ENCODE measurements around the gene UBE2R2.
A peak's percentile ranks its signal among the peaks of the same experiment; 100 is the strongest.
"Not testable (repeated sequence)": the region's sequence is repeated elsewhere in the genome, so short reads cannot be mapped to it uniquely, and the experiment has no call there.

Gene UBE2R2, protein sequence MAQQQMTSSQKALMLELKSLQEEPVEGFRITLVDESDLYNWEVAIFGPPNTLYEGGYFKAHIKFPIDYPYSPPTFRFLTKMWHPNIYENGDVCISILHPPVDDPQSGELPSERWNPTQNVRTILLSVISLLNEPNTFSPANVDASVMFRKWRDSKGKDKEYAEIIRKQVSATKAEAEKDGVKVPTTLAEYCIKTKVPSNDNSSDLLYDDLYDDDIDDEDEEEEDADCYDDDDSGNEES

DNA sequence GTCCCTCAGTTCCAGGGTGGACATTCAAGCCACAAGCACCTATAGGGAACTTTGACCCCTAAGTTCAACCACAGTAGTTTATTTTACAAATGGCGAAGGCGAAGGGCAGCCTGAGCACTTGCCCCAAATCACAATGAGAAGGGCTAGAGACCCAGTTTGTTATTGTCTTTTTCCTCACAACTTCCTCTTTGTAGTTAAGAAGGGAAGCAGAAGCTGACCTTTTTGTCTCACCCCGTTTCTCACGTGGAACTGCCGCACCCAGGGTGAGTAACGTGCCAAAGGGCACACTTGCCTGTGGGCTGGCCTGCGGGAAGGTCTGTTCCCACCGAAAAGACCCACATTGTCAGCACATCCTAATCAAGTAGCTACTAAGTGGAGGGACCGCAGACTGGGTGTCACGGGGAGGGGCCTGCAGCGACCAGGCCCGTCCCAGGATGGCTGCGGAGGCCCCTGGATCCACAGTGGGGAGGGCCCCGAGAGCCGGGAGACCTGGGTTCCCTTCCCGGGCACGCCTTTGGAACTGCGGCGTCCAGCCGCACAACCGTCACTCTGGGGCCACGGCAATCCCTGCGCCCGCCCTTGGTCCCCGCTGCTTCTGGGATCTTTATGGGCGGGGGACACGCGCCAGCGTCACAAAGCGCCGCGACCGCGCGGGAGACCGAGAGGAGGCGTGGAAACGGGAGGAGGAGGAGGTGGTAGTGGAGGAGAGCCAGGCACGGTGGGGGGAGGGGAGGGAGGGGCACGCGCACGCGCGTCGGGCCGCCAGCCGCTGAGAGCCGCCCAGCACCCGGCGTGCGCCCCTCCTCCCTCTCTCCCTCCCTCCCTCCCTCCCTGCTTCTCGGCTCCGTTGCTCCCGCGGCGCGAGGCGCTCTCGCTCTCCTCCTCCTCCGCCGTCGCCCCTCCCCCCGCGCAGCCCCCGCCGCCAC, at the start of gene UBE2R2:
TSS of gene UBE2R2 (plus strand) at position 834 of the 926 bp plus-strand sequence. CDS start 598 bp downstream, outside the sequence.
- peak; percentile 93 for DNase-seq

DNA sequence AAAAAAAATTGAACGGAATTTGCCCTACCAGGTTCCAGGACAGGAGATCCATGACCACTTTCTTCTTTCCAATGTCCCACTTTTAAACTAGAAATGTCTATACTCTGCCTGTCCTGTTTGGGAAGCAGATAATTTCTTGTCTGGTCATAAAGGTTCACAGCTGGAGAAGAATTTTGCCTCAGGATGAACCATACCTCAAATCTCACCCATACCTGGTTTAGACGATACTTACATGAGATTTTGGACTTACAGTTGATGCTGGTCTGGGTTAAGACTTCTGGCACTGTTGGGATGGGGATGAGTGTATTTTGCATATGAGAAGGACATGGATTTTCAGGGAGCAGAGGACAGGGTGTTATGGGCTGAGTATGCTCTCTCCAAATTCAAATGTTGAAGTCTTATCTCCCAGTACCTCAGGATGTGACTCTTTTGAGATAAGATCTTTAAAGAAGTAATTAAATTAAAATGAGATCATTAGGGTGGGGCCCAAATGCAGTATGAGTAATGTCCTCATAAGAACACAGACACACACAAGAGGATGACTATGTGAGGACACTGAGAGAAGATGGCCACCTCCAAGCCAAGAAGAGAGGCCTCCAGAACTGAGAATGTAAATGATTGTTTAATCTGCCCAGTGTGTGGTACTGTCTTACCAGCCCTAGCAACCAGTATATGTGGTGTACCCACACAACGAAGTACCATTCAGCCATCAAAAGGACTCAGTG, 46.6 kb upstream of the UBE2R2 start:
- DNase-seq, result peak; percentile 68

DNA sequence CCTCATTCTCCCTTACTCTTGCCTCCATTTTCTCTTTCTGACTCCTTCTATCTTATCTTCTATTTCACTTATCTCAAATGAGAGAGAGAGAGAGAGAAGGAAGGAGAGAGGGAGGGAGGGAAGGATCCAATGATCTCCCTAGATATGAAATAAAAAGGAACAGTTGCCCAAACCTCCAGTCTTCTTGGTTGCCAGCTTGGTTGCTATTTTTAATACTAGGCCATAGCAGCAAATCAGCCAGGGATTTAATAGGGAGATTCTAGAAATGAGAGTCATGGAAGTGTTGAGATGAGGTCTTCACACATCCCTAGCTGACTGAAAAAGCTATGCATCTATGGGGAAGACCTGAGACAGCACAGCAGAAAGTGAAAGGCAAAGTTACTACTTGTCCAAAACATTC, 43.8 kb upstream of the UBE2R2 start:
- not testable (repeated sequence) for DNase-seq

GRCh38 chr9:33774074-33774659, 42.8 kb upstream of the UBE2R2 start:
- DNase-seq, result not testable (repeated sequence)

GRCh38 chr9:33776578-33776977, 40.4 kb upstream of the UBE2R2 start:
- DNase-seq, result no peak

GRCh38 chr9:33778700-33779351, 38.1 kb upstream of the UBE2R2 start:
- peak; percentile 66 for DNase-seq

DNA sequence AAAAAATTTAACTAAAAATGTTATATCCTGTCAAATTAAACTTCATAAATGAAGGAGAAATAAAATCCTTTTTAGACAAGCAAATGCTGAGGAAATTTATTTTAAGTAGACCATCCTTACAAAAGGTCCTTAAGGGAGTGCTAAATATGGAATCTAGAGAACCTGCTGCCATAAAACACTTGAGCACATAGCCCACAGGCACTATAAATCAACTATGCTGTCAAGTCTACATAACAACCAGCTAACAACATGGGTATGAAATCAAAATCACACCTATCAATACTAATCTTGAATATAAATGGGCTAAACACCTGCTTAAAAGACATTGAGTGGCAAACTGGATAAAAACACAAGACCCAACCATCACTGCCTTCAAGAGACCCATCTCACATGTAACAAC, 36.7 kb upstream of the UBE2R2 start:
- DNase-seq, result no peak

- DNase-seq, result no peak
These were observed 35.2 kb upstream of the UBE2R2 start for GRCh38 chr9:33781736-33782135.

GRCh38 chr9:33782395-33783152, 34.4 kb upstream of the UBE2R2 start:
- peak; percentile 69 for DNase-seq

GRCh38 chr9:33785914-33786313, 31.0 kb upstream of the UBE2R2 start:
- no peak for DNase-seq

- DNase-seq, result no peak
These were observed 30.3 kb upstream of the UBE2R2 start for GRCh38 chr9:33786681-33787080.

DNA sequence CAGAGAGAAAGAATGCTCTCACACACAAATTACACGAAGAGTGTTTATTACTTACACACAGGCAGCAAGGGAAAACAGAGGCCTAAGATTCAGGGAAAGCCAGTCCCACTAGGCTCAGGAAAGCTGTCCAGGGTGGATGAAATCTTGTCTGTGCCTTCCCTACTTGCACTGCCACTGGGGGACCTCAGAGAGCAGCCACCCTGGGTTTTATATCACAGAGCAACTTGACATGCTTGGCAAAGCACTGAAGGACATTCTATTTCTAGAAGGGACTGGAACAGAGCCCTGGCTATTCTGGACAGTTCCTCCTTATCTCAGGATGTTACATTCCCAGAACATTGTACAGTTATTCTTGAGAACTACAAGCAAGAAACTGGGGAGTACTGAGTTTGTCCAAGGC, 29.1 kb upstream of the UBE2R2 start:
- no peak for DNase-seq

GRCh38 chr9:33789429-33789828, 27.5 kb upstream of the UBE2R2 start:
- not testable (repeated sequence) for DNase-seq

- DNase-seq, result peak; percentile 86
These were observed 25.8 kb upstream of the UBE2R2 start for GRCh38 chr9:33791117-33791516.

DNA sequence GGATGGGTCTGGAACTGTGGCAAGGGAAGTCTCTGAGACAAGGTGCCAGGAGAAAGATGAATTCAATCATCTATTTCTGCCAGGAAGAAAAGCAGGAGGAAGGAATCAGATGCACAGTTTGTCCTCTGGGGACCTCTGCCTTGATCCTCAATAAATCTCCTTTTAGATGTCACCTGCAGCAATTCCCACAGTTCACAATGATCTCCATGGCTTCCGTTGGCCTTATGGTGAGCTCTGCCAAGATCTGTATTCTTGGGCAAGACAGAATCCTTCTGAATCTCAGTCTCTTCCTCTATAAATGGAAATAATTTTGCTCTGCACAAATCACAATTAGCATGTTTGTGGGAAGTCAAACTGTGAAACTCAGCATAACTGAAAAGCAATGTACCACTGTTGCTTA, 23.5 kb upstream of the UBE2R2 start:
- not testable (repeated sequence) for DNase-seq

DNA sequence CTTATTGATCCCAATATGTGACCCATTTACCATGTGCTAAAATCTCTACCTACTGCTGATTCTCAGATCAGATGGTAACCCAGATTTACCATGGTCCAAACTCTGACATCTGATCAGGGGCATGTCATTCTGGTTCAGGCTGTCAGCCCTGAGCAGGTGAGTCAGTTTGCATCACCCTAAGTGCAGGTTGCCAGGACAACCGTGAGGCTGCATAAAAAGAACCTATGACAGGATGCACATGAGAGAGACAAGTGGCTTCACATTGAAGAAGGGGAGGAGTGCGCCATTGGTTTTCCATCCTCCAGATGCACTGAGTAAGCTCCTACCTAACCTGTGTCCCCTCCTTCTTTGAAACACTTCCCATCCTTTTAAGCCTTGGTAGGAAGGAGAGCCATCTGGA, 22.4 kb upstream of the UBE2R2 start:
- DNase-seq, result no peak

DNA sequence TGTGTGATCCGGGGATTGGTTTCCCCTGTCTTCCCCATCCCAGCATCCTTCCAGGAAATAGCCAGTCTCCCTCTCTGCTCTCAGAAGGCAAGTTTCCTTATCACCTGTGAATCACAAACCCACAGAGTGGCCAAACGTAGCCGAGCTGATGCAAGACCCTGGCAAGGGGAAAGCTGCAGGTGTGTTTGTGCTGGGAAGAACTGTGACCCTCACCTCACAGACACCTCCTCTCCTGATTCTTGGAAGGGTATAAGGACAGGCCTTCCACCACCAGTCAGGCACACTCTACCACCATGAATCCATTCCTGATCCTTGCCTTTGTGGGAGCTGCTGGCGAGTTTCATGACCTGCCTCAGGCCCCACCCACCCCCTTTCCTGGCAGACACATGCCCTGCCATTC, 21.7 kb upstream of the UBE2R2 start, which contains the start of gene PRSS3:
TSS of gene PRSS3 (plus strand) at position 281 of the 400 bp plus-strand sequence. CDS start at position 294, 13 bp downstream.
- DNase-seq, result no peak

DNA sequence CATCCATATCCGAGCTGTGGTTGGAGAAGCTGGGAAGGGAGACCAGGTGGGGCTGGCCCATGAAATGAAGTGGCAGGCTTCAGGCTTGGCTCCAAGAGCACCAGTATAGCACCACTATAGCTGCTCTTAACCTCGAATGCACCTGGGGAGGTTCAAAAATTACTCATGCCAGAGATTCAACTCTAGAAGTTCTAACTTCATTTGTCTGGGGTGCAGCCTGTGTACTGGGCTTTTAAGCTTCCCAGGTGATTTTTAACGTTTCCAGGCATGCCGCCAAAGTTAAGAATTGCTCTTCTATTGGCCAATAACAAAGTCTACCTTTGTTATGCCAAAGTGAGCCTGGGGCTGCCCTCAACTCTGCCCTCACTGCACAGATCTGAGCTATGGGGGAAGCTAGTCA, 21.1 kb upstream of the UBE2R2 start:
- DNase-seq, result no peak

DNA sequence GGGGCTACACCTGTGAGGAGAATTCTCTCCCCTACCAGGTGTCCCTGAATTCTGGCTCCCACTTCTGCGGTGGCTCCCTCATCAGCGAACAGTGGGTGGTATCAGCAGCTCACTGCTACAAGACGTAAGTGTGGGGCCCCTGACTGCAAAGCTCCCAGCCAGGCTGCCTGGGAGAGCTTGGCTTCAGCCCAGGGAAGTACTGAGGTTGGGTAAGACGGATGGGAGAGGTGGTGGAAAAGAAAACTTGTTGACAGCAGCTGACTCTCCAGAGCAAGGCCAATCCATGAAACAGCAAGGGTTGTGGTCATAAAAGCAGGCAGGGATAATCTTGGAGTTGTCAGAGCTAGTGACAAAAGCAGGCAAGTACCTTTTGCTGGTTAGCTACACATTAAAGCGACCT, 20.3 kb upstream of the UBE2R2 start:
- DNase-seq, result not testable (repeated sequence)

DNA sequence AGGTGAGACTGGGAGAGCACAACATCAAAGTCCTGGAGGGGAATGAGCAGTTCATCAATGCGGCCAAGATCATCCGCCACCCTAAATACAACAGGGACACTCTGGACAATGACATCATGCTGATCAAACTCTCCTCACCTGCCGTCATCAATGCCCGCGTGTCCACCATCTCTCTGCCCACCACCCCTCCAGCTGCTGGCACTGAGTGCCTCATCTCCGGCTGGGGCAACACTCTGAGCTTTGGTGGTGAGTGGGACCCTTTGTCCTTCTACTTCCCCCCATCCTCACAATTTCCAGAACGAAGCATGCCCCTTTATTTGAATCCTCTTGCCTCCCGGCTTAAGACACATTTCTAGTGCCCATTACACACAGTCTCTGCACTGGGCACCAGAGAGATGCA, 19.1 kb upstream of the UBE2R2 start:
- no peak for DNase-seq

DNA sequence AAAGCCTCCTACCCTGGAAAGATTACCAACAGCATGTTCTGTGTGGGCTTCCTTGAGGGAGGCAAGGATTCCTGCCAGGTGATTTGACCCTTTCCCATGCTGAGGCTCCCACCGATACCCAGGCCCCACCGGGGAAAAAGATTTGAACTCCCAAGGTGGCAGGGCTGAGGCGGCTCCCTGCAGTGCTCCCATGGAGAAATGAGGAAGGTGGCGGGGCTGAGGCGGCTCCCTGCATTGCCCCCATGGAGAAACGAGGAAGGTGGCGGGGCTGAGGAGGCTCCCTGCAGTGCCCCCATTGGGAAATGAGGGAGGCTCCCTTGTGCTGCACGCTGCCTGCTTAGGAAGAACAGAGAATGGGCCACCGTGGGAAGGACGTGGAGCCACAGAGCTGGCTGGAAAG, 18.4 kb upstream of the UBE2R2 start:
- DNase-seq, result no peak

All from EL (cell line).